Keratinocyte (primary cell): ENCODE results near the gene TTLL4. TPM values are rescaled to one million over a fixed set of nuclear protein-coding genes. Genes with fewer than 3 reads are reported as not detected.

Experiments
- DNase-seq: peaks from one replicate; pipeline ENCODE4 v3.0.0-alpha.2; 2011; ENCODE audit warnings: low read depth, missing footprints, low spot score
- FAIRE-seq: peaks from 2 replicates; lab custom pipeline; 2011; peaks lifted over from hg19 to GRCh38; lab: Jason Lieb, UNC
- H2AFZ ChIP-seq: 2 replicates; pipeline ENCODE4 v1.6.0; 2012; ENCODE audit warnings: low read length, control low read depth, inconsistent platforms; ENCODE audit not compliant: control insufficient read depth
- H3K27ac ChIP-seq: 2 replicates; pipeline ENCODE4 v1.5.1; 2011; ENCODE audit warnings: low read length; ENCODE audit not compliant: control insufficient read depth, insufficient read depth
- H3K27me3 ChIP-seq: 3 replicates; pipeline ENCODE4 v1.6.0; 2011; ENCODE audit warnings: low read length; ENCODE audit not compliant: control insufficient read depth, insufficient read depth; ENCODE audit errors: extremely low read depth
- H3K36me3 ChIP-seq, 2 experiments: 2 replicates in 1 of 2; 3 replicates in 1 of 2; pipeline ENCODE4 v1.5.1; 2011; ENCODE audit warnings: low read length in 2 of 2, mild to moderate bottlenecking in 1 of 2; ENCODE audit not compliant: control insufficient read depth in 2 of 2, insufficient read depth in 2 of 2; ENCODE audit errors: extremely low read depth in 1 of 2
- H3K4me1 ChIP-seq: 3 replicates; pipeline ENCODE4 v1.5.1; 2011; ENCODE audit warnings: low read length; ENCODE audit not compliant: control insufficient read depth, insufficient read depth; ENCODE audit errors: extremely low read depth
- H3K4me2 ChIP-seq: 3 replicates; pipeline ENCODE4 v1.6.0; 2011; ENCODE audit warnings: low read depth, low read length; ENCODE audit not compliant: control insufficient read depth, insufficient read depth; ENCODE audit errors: extremely low read depth
- H3K4me3 ChIP-seq, 3 experiments: fragments of 200-600 bp in 1 of 3; sonication (generic) in 1 of 3; 2 replicates in 2 of 3; 3 replicates in 1 of 3; pipeline ENCODE4 v1.5.1; 2011 to 2016; ENCODE audit warnings: low read length in 3 of 3, mild to moderate bottlenecking in 3 of 3, control low read depth in 2 of 3, inconsistent platforms in 1 of 3, low read depth in 1 of 3, mixed read lengths in 1 of 3, mixed run types in 1 of 3, moderate library complexity in 1 of 3; ENCODE audit not compliant: control insufficient read depth in 2 of 3, insufficient read depth in 2 of 3; ENCODE audit errors: extremely low read depth in 1 of 3
- H3K79me2 ChIP-seq: 2 replicates; pipeline ENCODE4 v1.6.0; 2012; ENCODE audit warnings: low read length; ENCODE audit not compliant: control insufficient read depth, insufficient read depth
- H3K9ac ChIP-seq: 3 replicates; pipeline ENCODE4 v1.6.0; 2011; ENCODE audit warnings: low read length; ENCODE audit not compliant: control insufficient read depth, insufficient read depth; ENCODE audit errors: extremely low read depth
- H3K9me1 ChIP-seq: 3 replicates; pipeline ENCODE4 v1.6.0; 2011; ENCODE audit warnings: low read length; ENCODE audit not compliant: control insufficient read depth, insufficient read depth; ENCODE audit errors: extremely low read depth
- H3K9me3 ChIP-seq: 2 replicates; pipeline ENCODE4 v1.5.1; 2012; ENCODE audit warnings: low read depth, low read length; ENCODE audit not compliant: control insufficient read depth
- H4K20me1 ChIP-seq: 3 replicates; pipeline ENCODE4 v1.6.0; 2011; ENCODE audit warnings: low read length; ENCODE audit not compliant: control insufficient read depth, insufficient read depth; ENCODE audit errors: extremely low read depth
- CTCF ChIP-seq, 3 experiments: IDR thresholded peaks in 1 of 3; conservative IDR thresholded peaks in 1 of 3; optimal IDR thresholded peaks in 1 of 3; 2 replicates in 2 of 3; 3 replicates in 1 of 3; pipeline versions ENCODE3 to v1.5.1; 2011; ENCODE audit warnings: low read length in 3 of 3, mild to moderate bottlenecking in 3 of 3, moderate library complexity in 2 of 3, control low read depth in 1 of 3, inconsistent platforms in 1 of 3; ENCODE audit not compliant: insufficient read depth in 2 of 3; ENCODE audit errors: extremely low read depth in 1 of 3
- EZH2 ChIP-seq: IDR thresholded peaks from one replicate; pipeline ENCODE4 v1.6.1; 2012; ENCODE audit warnings: inconsistent platforms, mild to moderate bottlenecking, low read length, moderate library complexity
- dilution Hi-C: fragments of 300-500 bp; cut with MboI; formaldehyde crosslinking; loops from one replicate; pipeline ENCODE4 v1.7.0; 2020; ENCODE audit warnings: low sequenced_read_pairs; ENCODE audit not compliant: extremely low pct_ligation_motif_present
- polyA plus RNA-seq, 5 experiments: library from polyadenylated mRNA; depleted of rRNA in 3 of 5; stranded (reverse) in 3 of 5; stranded (forward) in 1 of 5; unstranded in 1 of 5; fragments of >200 nt; gene quantifications; 1 replicate in 1 of 5; 2 replicates in 3 of 5; 3 replicates in 1 of 5; pipeline versions ENCODE4 v1.2.1 to v1.2.3, GENCODE V29; 2011 to 2012; ENCODE audit warnings: missing spikeins in 2 of 5, low read depth in 1 of 5, low replicate concordance in 1 of 5

The TTLL4 gene
- polyA plus RNA-seq, 1 donor (not counting 4 experiments of a cell fraction or from before 2014, with no cell fraction given): 20.1 TPM

- dilution Hi-C loops: no loop called here
- TF ChIP-seq EZH2 (no peak), CTCF (optimal IDR thresholded peaks at IDR 0.05 in 1 of 3, IDR thresholded peaks at IDR 0.05 in 1 of 3, conservative IDR thresholded peaks at IDR 0.05 in 1 of 3; ENCODE audit: extremely low read depth in 1 of 3, insufficient read depth in 2 of 3, low read length in 3 of 3) (no peak)
- Histone ChIP-seq H3K27me3 (no peaks in the 10 kb centered on the region), H3K27ac (no peak overlapping the region), H2AFZ (no peak overlapping the region), H3K4me1 (peaks cover 15% of the 10 kb centered on the region), H3K4me2 (no peak overlapping the region), H3K36me3 (peaks cover 22 to 29% of the 10 kb centered on the region in 2 experiments), H3K9me3 (no peaks in the 10 kb centered on the region), H3K9ac (no peak overlapping the region), H3K79me2 (no peaks in the 10 kb centered on the region), H4K20me1 (no peaks in the 10 kb centered on the region), H3K9me1 (no peaks in the 10 kb centered on the region), H3K4me3 (no peak overlapping the region)
- DNase-seq (no peak), FAIRE-seq (no peak)
Measured at GRCh38 chr2:218755567-218756404, 45.2 kb downstream of the TTLL4 start.

GRCh38 chr2:218756599-218757377, 46.2 kb downstream of the TTLL4 start:
- no peaks in the 10 kb centered on the region for H3K9me1 ChIP-seq
- no peaks in the 10 kb centered on the region for H3K79me2 ChIP-seq
- H3K36me3 ChIP-seq: peaks cover 19 to 27% of the 10 kb centered on the region in 2 experiments
- no peak for FAIRE-seq
- DNase-seq: no peak
- no peak overlapping the region for H3K27ac ChIP-seq
- TF ChIP-seq CTCF (optimal IDR thresholded peaks at IDR 0.05 in 1 of 3, IDR thresholded peaks at IDR 0.05 in 1 of 3, conservative IDR thresholded peaks at IDR 0.05 in 1 of 3; ENCODE audit: extremely low read depth in 1 of 3, insufficient read depth in 2 of 3, low read length in 3 of 3) (no peak), EZH2 (no peak)
- H4K20me1 ChIP-seq: no peaks in the 10 kb centered on the region
- no peak overlapping the region for H2AFZ ChIP-seq
- no peaks in the 10 kb centered on the region for H3K9me3 ChIP-seq
- H3K4me3 ChIP-seq: no peak overlapping the region
- dilution Hi-C loops: no loop called here
- peaks cover 17% of the 10 kb centered on the region for H3K4me1 ChIP-seq
- no peaks in the 10 kb centered on the region for H3K27me3 ChIP-seq
- H3K9ac ChIP-seq: no peak overlapping the region
- no peak overlapping the region for H3K4me2 ChIP-seq
